ENCODE measurements around the gene CBX5.
"Not testable (repeated sequence)": the region's sequence is repeated elsewhere in the genome, so short reads cannot be mapped to it uniquely, and the experiment has no call there.

CBX5 gene

DNA sequence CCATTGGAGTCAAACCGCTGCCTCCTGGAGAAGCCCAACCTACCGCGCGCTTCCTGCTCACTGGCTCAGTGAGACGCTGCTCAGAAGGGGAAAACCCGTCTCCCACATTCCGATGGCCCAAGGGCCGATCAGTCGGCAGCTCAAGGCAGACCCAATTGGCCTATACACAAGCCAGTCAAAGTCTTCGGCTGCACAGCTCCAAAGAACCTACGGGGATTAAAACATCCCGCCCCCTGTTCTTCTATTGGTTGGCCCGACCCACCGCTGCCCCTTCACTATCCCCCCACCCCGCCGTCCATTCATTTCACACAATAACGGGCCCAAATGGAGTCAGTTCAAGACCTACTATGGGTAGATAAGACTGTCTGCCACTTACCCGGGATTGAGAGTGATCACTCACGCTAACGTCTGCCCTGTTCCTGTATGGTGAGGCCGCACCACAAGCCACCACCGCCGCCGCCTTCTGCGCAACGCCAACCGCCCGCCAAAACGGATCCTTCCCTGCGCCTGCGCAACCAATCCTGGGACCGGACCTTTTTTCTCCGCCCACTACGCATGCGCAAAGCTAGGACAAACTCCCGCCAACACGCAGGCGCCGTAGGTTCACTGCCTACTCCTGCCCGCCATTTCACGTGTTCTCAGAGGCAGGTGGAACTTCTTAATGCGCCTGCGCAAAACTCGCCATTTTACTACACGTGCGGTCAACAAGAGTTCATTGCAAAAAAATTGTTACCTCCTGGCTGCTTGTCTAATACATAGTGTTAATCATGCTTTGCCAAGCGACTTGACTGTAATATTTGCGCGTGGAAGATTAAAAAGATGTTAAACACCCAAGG is at the start of gene CBX5:
Gene CBX5 (minus strand): TSS at position 491 of the 836 bp plus-strand sequence. CDS start 22,472 bp downstream, outside the sequence.
- peak within 1 kb of the TSS; percentile 84 to 99 for H3K9ac ChIP-seq (ENCODE audit: low read depth in 1 of 2, low read length in 2 of 2)
- peaks cover 39 to 44% of the 10 kb centered on the region in 2 donors for H3K4me1 ChIP-seq (ENCODE audit: control insufficient read depth in 2 of 2, insufficient read depth in 2 of 2, low read length in 2 of 2)
- peak within 1 kb of the TSS; percentile 93 to 99 for H3K27ac ChIP-seq (ENCODE audit: low read depth in 2 of 2, low read length in 2 of 2)
- H3K36me3 ChIP-seq (ENCODE audit: control insufficient read depth in 2 of 2, insufficient read depth in 2 of 2, low read length in 2 of 2), result peaks cover 25% of the 10 kb centered on the region in 2 donors
- no peaks in the 10 kb centered on the region for H3K27me3 ChIP-seq (ENCODE audit: control insufficient read depth in 2 of 2, insufficient read depth in 2 of 2, low read length in 2 of 2)
- peak within 1 kb of the TSS; percentile 73 to 99 for H3K4me3 ChIP-seq (ENCODE audit: low read length in 2 of 2)
- H3K9me3 ChIP-seq (ENCODE audit: control insufficient read depth in 2 of 2, low read length in 2 of 2), result no peaks in the 10 kb centered on the region

DNA sequence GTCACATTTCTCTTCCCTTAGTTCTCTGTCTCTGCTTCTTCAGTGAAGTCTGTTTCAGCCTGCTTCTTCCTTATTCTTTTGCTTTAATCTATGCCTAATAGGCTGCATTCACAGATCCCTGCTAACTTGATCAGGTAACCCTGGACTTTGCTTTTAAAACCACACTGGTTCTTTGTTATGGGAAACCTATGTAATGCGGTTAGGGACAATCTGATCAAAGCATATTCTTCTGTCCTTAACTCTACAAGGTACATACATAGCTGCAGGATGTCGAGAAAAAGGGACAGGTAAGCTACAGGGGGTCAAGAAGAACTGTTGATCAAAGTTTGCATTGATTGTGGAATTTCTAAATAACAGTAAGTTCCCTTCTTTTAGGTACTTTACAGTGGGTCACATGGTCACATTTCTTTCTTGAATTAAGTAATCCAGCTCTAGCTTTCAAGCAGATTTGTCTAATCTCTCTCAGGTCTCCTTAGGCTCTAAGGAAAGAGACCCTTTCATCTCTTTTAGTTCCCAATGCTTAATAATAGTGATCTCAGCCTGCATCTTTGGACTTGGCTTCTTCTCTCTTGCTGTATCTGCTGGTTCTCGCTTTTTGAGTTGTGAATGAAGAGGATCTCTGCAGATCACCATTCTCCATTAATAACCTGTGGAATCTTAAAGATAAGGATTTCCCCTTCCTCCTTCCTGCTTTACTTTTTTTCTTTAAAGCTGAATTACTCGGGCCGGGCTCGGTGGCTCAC is 48.8 kb upstream of the CBX5 start:
- Histone ChIP-seq H3K4me1 (ENCODE audit: control insufficient read depth in 2 of 2, insufficient read depth in 2 of 2, low read length in 2 of 2) (peaks cover 4 to 28% of the 10 kb centered on the region in 2 donors), H3K9me3 (ENCODE audit: control insufficient read depth in 2 of 2, low read length in 2 of 2) (no peaks in the 10 kb centered on the region), H3K27me3 (ENCODE audit: control insufficient read depth in 2 of 2, insufficient read depth in 2 of 2, low read length in 2 of 2) (no peaks in the 10 kb centered on the region), H3K4me3 (ENCODE audit: low read length in 2 of 2) (no peak overlapping the region), H3K36me3 (ENCODE audit: control insufficient read depth in 2 of 2, insufficient read depth in 2 of 2, low read length in 2 of 2) (peaks cover 0 to 3% of the 10 kb centered on the region in 2 donors), H3K27ac (ENCODE audit: low read depth in 2 of 2, low read length in 2 of 2) (no peak overlapping the region), H3K9ac (ENCODE audit: low read depth in 1 of 2, low read length in 2 of 2) (no peak overlapping the region)

GRCh38 chr12:54325442-54326109 is 45.7 kb upstream of the CBX5 start:
- H3K27me3 ChIP-seq (ENCODE audit: control insufficient read depth in 2 of 2, insufficient read depth in 2 of 2, low read length in 2 of 2); H3K9me3 ChIP-seq (ENCODE audit: control insufficient read depth in 2 of 2, low read length in 2 of 2); H3K36me3 ChIP-seq (ENCODE audit: control insufficient read depth in 2 of 2, insufficient read depth in 2 of 2, low read length in 2 of 2): not testable (repeated sequence)
- Histone ChIP-seq H3K9ac (ENCODE audit: low read depth in 1 of 2, low read length in 2 of 2) (peak overlapping the region; percentile 83 to 98), H3K27ac (ENCODE audit: low read depth in 2 of 2, low read length in 2 of 2) (peak overlapping the region; percentile 70 to 85), H3K4me3 (ENCODE audit: low read length in 2 of 2) (peak overlapping the region; percentile 88 to 100), H3K4me1 (ENCODE audit: control insufficient read depth in 2 of 2, insufficient read depth in 2 of 2, low read length in 2 of 2) (peaks cover under 1 to 18% of the 10 kb centered on the region in 2 donors)

DNA sequence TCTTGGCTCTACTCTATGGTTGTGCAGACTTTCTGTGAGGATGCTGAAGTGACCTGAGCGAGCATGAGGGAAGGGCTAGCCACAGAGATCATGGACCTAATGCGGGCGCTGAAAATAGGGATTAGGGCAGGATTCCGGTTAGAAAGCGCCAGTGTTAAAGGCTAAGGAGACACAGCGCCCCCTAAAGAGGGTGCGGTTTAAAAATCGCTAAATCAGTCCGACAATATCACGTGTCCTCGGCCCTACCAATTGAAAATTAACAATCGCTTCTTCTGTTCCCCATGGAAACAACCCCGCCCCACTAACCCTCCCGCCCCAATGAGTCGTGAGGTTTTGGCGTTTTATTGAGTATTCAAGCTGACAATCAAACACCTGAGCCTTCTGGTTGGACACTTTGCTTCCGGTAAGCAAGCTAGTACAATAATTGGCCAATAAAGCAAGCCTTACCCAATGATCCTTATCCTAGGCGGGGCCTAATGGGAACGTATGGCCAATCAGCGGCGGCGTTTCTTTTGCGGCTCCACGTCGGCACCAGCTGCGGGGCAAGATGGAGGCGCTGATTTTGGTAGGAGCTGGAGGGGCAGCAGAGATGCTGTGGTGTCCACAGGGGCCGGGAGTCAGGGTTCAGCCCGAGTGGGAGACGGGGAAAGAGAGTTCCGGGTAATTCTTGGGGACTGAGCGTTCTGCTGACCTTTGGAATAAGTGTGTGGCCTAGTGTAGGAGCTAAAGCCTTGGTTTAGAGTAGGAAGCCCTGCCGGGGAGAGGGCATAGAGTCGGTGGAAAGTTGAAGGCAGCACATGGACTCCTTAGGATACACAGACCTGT is 44.9 kb upstream of the CBX5 start, which contains the start of gene COPZ1:
Gene COPZ1 (plus strand): TSS at position 515 of the 825 bp plus-strand sequence. CDS start 33 bp downstream, at position 548.
- Histone ChIP-seq H3K9me3 (ENCODE audit: control insufficient read depth in 2 of 2, low read length in 2 of 2) (no peaks in the 10 kb centered on the region), H3K27me3 (ENCODE audit: control insufficient read depth in 2 of 2, insufficient read depth in 2 of 2, low read length in 2 of 2) (no peaks in the 10 kb centered on the region), H3K9ac (ENCODE audit: low read depth in 1 of 2, low read length in 2 of 2) (peak within 1 kb of the TSS; percentile 83 to 98), H3K27ac (ENCODE audit: low read depth in 2 of 2, low read length in 2 of 2) (peak within 1 kb of the TSS; percentile 73 to 85), H3K4me3 (ENCODE audit: low read length in 2 of 2) (peak within 1 kb of the TSS; percentile 88 to 100), H3K4me1 (ENCODE audit: control insufficient read depth in 2 of 2, insufficient read depth in 2 of 2, low read length in 2 of 2) (peaks cover 0 to 13% of the 10 kb centered on the region in 2 donors), H3K36me3 (ENCODE audit: control insufficient read depth in 2 of 2, insufficient read depth in 2 of 2, low read length in 2 of 2) (no peaks in the 10 kb centered on the region)

GRCh38 chr12:54321363-54321762 is 41.4 kb upstream of the CBX5 start:
- no peak overlapping the region for H3K27ac ChIP-seq (ENCODE audit: low read depth in 2 of 2, low read length in 2 of 2)
- peaks cover 0 to 8% of the 10 kb centered on the region in 2 donors for H3K4me1 ChIP-seq (ENCODE audit: control insufficient read depth in 2 of 2, insufficient read depth in 2 of 2, low read length in 2 of 2)
- H3K9ac ChIP-seq (ENCODE audit: low read depth in 1 of 2, low read length in 2 of 2), result no peak overlapping the region
- no peaks in the 10 kb centered on the region for H3K36me3 ChIP-seq (ENCODE audit: control insufficient read depth in 2 of 2, insufficient read depth in 2 of 2, low read length in 2 of 2)
- H3K9me3 ChIP-seq (ENCODE audit: control insufficient read depth in 2 of 2, low read length in 2 of 2), result no peaks in the 10 kb centered on the region
- no peak overlapping the region for H3K4me3 ChIP-seq (ENCODE audit: low read length in 2 of 2)
- no peaks in the 10 kb centered on the region for H3K27me3 ChIP-seq (ENCODE audit: control insufficient read depth in 2 of 2, insufficient read depth in 2 of 2, low read length in 2 of 2)

DNA sequence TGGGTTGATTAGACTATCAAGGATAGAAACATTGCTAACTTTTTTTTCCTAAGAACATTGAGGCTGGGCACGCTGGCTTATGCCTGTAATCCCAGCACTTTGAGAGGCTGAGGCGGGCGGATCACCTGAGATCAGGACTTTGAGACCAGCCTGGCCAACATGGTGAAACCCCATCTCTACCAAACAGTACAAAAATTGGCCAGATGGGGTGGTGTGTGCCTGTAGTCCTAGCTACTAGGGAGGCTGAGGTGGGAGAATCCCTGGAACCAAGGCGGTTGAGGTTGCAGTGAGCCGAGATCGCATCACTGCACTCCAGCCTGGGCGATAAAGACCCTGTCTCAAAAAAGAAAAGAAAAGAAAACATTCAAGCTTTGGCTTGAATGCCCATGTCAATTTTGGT is 32.4 kb upstream of the CBX5 start:
- not testable (repeated sequence) for H3K27ac ChIP-seq (ENCODE audit: low read depth in 2 of 2, low read length in 2 of 2); H3K27me3 ChIP-seq (ENCODE audit: control insufficient read depth in 2 of 2, insufficient read depth in 2 of 2, low read length in 2 of 2); H3K4me1 ChIP-seq (ENCODE audit: control insufficient read depth in 2 of 2, insufficient read depth in 2 of 2, low read length in 2 of 2); H3K36me3 ChIP-seq (ENCODE audit: control insufficient read depth in 2 of 2, insufficient read depth in 2 of 2, low read length in 2 of 2); H3K9me3 ChIP-seq (ENCODE audit: control insufficient read depth in 2 of 2, low read length in 2 of 2); H3K4me3 ChIP-seq (ENCODE audit: low read length in 2 of 2); H3K9ac ChIP-seq (ENCODE audit: low read depth in 1 of 2, low read length in 2 of 2)

- Histone ChIP-seq H3K9me3 (ENCODE audit: control insufficient read depth in 2 of 2, low read length in 2 of 2) (no peaks in the 10 kb centered on the region), H3K4me3 (ENCODE audit: low read length in 2 of 2) (no peak overlapping the region), H3K36me3 (ENCODE audit: control insufficient read depth in 2 of 2, insufficient read depth in 2 of 2, low read length in 2 of 2) (no peaks in the 10 kb centered on the region), H3K27me3 (ENCODE audit: control insufficient read depth in 2 of 2, insufficient read depth in 2 of 2, low read length in 2 of 2) (peaks cover 0 to 2% of the 10 kb centered on the region in 2 donors), H3K27ac (ENCODE audit: low read depth in 2 of 2, low read length in 2 of 2) (no peak overlapping the region), H3K4me1 (ENCODE audit: control insufficient read depth in 2 of 2, insufficient read depth in 2 of 2, low read length in 2 of 2) (peaks cover 0 to 4% of the 10 kb centered on the region in 2 donors), H3K9ac (ENCODE audit: low read depth in 1 of 2, low read length in 2 of 2) (no peak overlapping the region)
These were observed 31.1 kb upstream of the CBX5 start for GRCh38 chr12:54311051-54311450.

DNA sequence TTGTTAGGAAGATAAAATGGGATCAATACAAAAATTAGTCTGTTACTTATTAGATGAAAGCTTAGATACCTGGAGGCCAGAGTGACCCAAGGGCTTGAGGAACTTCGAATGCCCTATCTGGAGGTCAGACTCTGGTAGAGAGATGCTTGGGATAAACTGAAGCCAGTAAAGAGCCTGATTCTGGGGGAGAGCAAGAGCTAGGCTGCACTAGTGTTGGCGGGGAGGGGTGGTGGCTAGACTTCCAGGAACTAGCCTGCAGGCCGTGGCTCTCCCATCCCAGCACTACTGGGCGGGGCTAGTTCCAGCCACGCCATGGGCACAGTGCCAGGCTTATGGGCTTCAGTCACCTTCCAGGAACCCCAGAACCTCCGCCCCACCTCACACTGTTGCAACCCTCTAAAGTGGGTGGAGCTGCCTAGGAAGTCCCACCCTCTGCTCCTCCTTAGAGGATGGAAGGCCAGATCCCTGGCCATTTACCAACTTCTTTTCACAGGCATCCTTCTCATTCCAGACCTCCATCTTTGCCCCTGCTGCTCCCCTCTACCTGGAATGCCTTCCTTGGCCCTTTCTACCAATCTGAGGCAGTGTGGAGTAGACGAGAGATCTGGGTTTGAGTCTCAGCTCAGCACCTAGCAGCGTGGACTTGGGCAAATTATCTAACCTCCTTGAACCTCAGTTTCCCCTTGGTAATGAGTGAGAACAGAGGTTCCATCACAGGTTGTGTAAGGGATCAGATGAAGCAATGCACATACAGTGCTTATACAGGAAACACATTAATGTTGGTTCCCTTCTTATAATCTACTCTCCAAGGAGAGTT is 27.2 kb upstream of the CBX5 start:
- Histone ChIP-seq H3K9ac (ENCODE audit: low read depth in 1 of 2, low read length in 2 of 2) (no peak overlapping the region), H3K27me3 (ENCODE audit: control insufficient read depth in 2 of 2, insufficient read depth in 2 of 2, low read length in 2 of 2) (peaks cover 3 to 6% of the 10 kb centered on the region in 2 donors), H3K36me3 (ENCODE audit: control insufficient read depth in 2 of 2, insufficient read depth in 2 of 2, low read length in 2 of 2) (no peaks in the 10 kb centered on the region), H3K27ac (ENCODE audit: low read depth in 2 of 2, low read length in 2 of 2) (peak overlapping the region; percentile 14 to 48), H3K4me3 (ENCODE audit: low read length in 2 of 2) (no peak overlapping the region), H3K4me1 (ENCODE audit: control insufficient read depth in 2 of 2, insufficient read depth in 2 of 2, low read length in 2 of 2) (peaks cover 3 to 4% of the 10 kb centered on the region in 2 donors), H3K9me3 (ENCODE audit: control insufficient read depth in 2 of 2, low read length in 2 of 2) (no peaks in the 10 kb centered on the region)
